ENCODE results near the gene SLC22A2.

Gene SLC22A2

GRCh38 chr6:160273196-160273595 is 14.6 kb upstream of the SLC22A2 start:
- no peak for DNase-seq

- no peak for DNase-seq
These were observed 14.1 kb upstream of the SLC22A2 start for GRCh38 chr6:160272707-160273106.

GRCh38 chr6:160270347-160270746 is 11.7 kb upstream of the SLC22A2 start:
- DNase-seq = no peak

- DNase-seq = no peak
These were observed 11.2 kb upstream of the SLC22A2 start for GRCh38 chr6:160269771-160270170.

DNA sequence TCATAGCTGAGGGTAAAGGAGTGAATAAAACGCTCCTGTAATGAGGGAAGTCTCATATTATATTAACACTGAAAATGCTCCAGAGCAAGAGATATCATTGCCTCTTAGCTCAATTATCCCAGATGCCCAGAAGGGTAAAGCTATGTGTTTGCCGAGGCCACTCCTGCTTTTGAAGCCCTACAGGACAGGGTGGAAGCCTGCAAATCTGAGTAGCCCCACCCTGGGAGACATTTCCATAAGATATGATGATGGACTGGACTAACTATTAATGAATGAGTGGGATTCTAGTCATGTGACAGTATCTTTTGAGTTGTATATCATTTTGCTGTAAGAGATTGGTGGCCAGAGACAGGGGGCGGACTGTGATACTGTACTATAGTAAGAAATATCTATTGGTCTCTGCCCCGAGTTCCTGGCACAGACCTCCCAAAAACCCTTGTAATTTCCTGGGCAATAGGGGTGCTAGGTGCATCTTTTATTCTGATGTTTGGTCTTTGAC is 10.5 kb upstream of the SLC22A2 start:
- DNase-seq = no peak

DNA sequence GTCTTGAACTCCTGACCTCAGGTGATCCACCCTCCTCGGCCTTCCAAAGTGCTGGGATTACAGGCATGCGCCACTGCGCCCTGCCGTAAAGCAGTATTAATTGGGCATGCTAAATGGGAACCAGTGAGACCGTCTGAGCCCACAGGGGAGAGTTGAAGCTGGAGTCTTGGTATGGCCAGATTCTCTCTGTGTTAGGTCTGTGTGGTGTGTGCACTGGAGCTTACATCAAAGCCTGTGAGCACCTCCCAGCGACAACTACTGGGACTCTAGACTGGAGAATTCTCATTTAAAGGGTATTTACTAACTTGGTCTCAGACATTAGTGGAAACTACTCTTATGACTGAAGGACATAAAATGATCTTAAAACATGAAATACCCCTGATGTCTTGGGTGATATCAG is 8.5 kb upstream of the SLC22A2 start:
- no peak for DNase-seq

- DNase-seq = no peak
These were observed 7.4 kb upstream of the SLC22A2 start for GRCh38 chr6:160265869-160266476.

DNA sequence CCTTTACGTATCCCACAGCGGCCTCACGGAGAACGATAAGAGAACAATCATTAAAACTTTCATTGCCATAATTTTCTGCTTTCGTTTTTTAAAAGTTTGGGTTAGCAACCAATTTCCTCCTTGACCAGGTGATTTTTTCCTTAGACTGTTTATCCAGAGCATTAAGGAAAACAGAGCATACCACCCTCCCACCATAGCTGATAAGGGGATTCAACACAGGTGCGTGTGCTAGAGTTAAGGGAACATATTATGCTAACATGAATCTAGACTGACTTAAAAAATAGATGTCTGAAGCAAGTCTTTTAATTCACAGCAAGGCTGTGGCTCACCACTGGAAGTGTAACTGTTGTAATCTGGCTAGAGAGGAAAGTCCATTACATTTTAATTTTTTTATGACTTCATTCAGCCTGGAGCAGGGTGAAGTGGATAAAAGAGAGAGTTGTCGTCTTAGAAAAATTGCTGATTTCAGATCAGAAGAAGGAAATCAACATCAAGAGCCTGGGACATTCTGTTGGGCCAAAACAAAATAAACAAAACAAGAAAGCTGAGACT is 5.5 kb upstream of the SLC22A2 start:
- no peak for DNase-seq

GRCh38 chr6:160263196-160263939 is 4.7 kb upstream of the SLC22A2 start:
- DNase-seq = no peak

DNA sequence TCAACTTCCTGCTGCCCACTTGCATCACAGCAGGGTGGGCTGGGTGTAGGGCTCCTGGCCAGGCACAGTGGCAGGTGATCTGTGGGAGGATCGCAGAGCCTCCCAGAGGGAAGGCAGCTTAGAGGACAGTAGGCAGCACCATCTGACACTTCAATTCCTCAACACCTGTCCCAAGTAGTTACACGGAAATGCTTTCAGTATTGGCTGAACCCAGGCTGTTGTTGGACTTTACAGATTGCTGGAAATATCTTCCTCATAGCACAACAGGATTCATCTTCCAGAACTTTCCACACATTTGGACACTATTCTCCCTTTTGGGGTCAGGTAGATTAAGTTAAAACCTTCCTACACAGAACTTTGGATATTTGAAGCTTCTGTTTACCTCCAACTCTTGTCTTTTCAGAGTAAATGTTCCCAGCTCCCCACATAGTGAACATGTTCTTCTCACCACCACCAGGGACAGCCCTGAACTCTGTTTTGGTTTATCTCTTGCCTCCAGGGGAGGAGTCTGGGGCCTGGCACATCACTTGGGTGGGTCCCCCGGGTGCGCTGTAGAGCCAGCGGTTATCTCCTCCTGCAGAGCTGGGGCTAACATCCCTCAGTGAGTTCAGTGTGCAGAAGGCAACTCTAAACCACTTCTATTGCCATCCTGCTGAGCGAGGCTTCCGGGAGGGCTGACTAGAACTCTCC is 3.5 kb upstream of the SLC22A2 start:
- no peak for DNase-seq

DNA sequence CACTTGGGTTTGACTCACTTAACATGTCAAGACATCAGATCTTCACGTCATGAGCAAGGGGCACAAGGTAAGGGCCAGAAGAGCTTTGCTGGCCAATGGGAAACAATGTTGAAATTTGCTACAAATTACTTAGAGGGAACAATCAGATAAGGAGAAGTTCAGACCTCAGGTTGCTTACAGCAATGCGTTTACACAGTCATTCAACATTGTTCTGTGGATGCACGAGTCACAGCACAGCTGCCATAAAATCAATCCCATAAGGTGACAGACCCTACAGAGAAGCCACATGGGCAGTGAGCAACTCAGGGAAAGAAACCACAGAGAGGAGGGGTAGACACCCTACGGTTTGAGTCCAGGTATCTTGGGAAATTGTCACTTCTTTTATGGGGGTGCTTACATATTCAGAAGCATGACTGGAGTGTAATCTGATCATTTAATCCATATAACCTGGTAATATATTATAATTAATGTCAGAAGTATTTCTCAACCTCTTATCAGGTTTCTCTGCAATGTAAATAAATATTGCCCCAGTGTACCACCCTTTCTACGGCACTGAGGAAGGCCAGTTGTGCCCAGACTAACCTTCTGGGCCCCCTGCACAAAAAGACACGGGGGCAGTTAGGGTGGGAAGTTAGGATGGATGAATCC is 2.3 kb upstream of the SLC22A2 start:
- DNase-seq = no peak

DNA sequence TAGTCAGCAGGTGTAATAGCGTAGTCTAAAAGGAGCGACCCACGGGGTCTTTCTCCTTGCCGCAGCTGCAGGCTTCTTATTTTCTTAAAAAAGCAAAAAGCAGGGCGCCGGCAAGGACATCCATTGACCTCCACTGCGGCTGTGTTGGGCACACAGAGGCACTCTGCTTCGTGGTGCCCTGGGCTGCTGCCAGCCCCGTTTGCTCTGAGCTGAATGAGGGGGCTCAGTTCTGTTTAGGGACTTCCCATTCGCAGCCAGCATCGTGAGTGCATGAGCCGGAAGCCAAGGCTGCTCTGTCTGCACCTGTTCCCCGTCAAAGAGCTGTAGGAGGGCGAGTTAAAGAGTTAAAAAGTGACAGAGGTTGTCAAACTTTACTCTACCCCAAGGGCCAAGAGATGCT is 1.7 kb upstream of the SLC22A2 start:
- no peak for DNase-seq

- no peak for DNase-seq
These were observed 977 bp upstream of the SLC22A2 start for GRCh38 chr6:160259598-160259997.

DNA sequence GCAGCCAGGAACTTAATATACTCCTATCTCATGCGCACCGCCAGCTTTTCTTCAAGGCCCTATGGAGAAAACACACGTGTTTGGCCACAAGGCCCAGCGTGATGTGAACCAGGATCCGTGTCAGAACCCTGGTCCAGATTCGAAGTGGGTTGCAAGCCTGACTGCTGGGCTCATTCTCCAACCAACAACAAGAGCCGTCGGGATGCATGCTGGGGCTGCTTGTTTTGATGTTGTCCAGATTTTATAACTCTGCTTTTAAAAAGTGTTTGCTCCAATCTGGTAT is 463 bp upstream of the SLC22A2 start:
- DNase-seq = no peak

DNA sequence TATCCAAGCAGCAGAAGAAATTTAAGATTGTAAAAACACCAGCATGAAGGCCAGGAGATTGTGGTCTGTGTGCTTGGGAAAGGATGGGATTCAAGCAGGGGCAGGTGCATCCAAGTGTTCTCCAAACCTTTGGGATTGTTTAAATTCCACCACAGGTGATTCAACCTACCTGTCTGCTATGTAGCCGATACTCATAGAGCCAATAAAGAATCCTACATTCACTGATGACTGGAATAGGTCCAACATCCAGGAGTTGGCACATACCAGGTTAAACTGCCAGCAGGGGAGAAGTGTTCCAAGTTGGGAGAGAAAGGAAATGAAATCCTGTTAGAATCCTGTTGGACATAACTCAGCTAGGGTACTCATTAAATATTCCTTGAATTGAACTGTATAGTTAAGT is 2.2 kb downstream of the SLC22A2 start:
- DNase-seq = no peak

- no peak for DNase-seq
These were observed 3.9 kb downstream of the SLC22A2 start for GRCh38 chr6:160254467-160255312.

DNA sequence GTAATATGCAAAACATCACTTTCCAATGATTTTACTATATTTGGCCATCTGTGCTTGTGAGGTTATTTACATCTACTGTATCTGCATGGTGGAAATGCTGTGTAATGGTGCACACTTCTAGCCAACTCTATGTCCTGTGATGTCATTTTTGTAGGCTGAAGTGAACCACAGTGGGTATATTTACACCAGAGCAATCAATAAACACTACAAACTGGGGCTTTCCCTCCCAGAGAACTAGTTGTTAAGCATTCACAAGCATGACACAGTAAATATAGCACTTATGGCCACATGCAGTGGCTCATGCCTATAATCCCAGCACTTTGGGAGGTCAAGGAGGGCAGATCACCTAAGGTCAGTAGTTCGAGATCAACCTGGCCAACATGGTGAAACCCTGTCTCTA is 4.9 kb downstream of the SLC22A2 start:
- no peak for DNase-seq

DNA sequence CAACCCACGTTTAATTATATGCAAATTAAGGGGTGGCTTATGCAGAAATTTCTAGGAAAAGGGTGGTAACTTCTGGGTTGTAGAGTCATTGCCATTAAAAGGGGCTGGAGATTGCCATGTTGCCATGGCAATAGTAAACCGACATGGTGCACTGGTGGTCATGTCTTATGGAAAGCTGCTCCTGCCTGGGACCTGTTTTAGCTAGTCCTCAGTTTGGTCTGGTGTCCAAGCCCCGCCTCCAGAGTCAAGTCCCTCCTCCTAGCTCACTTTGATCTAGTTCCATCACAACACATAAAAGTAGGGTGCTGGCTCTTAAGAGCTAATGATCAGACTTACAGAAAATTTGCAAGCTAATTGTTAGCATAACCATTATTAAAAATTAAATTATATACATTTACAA is 5.3 kb downstream of the SLC22A2 start:
- no peak for DNase-seq

- DNase-seq = no peak
These were observed 6.4 kb downstream of the SLC22A2 start for GRCh38 chr6:160252073-160252813.

DNA sequence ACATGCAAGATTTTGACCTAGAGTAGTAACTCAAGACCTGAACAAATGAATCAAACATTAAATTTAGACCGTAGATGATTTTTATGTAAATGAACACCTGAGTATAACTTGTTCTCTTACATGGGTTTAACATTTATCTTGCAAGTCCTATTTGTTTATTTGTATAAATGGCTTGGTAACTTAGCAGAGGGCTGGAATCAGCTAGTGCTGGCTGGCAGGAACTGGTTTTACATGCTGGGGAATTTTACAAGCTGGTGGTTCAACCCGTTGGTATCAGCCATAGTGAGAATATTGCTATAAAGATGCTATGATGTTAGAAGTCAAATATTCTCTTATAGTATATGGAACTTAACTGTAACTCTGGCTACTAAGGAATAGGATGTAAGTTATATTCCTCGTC is 8.9 kb downstream of the SLC22A2 start:
- DNase-seq = no peak

DNA sequence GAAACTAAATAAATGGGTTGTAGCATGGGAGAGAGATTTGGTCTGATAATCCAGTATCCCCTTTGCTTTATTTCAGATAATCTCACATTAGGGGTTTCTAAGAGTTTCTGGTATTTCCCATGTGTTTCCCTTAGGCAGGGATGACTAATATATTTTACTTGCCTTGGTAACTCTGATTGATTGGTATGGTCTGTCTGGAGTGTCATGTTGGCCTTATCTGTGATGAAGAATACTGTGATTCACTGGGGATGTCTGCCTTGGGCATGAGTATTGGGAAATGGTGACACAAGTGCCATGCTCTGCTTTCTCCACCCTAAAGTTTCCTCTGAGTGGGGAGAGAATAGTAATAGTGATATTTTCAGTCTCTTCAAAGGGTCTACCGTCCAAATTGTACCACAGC is 10.1 kb downstream of the SLC22A2 start:
- no peak for DNase-seq

DNA sequence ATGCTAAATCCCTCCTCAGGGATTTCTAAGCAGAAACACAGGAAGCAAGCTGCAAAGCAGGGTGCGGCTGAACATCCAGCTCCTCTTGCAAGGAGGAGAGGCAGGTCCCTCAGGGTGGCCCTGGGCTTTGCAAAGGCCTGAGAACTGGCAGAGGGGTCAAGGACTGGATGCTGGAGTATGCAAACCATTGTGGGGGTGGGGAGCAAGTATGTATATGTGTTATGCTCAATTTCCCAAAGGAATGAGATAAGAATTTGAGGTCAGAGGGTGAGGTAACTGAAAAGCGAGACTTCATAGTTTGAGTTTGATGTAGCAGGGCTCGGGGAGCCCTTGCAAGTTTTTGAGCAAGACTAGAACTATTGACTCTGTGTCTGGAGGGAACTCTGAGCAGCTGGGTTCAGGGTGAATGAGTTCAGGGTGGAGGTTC is 11.2 kb downstream of the SLC22A2 start:
- DNase-seq = no peak

All from activated CD4-positive, CD25-positive, alpha-beta regulatory T cell treated with anti-CD3 and anti-CD28 coated beads, Interleukin-2, amount 50 U/mL, for 72 hours (primary cell).